DOHH2 (cell line): Measurements from ENCODE around the gene GNB1L.

Experiments used
- CTCF ChIP-seq: fragments of 200-600 bp; sonication (generic); IDR thresholded peaks from one replicate; pipeline ENCODE4 v1.5.1; 2014; ENCODE audit warnings: antibody characterized with exemption, mild to moderate bottlenecking, low read depth, low read length; ENCODE audit not compliant: poor library complexity, severe bottlenecking
- EZH2phosphoT487 ChIP-seq: fragments of 200-600 bp; sonication (generic); IDR thresholded peaks from 2 replicates; pipeline ENCODE4 v1.6.1; 2017; ENCODE audit warnings: borderline replicate concordance, mild to moderate bottlenecking, antibody characterized with exemption, low read length, moderate library complexity, mixed read lengths

- TF ChIP-seq CTCF: no peak
- no peak for TF ChIP-seq EZH2phosphoT487
These were observed 103.9 kb downstream of the GNB1L start for GRCh38 chr22:19750507-19751490.
